Measurements from ENCODE around the gene MAP3K2.

DNA sequence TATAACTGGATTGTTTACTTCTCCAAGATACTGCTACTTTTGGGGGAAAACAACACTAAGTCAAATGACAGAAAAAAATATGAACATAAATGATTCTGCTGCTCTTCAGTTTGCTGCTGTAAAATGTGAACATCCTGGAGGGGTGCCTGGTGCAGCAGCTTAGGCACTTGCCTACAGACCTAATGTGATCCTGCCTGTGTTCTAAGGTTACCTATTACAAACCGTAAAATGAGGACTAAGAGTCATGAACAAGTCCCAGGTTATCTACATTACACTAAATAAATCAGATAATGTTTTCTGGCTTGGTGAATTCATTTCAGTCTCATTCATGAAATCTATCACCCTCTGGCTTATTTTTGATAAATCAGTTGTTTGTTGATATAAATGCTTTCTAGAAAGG is 55.4 kb downstream of the MAP3K2 start:
- TF ChIP-seq, protein P1, sequence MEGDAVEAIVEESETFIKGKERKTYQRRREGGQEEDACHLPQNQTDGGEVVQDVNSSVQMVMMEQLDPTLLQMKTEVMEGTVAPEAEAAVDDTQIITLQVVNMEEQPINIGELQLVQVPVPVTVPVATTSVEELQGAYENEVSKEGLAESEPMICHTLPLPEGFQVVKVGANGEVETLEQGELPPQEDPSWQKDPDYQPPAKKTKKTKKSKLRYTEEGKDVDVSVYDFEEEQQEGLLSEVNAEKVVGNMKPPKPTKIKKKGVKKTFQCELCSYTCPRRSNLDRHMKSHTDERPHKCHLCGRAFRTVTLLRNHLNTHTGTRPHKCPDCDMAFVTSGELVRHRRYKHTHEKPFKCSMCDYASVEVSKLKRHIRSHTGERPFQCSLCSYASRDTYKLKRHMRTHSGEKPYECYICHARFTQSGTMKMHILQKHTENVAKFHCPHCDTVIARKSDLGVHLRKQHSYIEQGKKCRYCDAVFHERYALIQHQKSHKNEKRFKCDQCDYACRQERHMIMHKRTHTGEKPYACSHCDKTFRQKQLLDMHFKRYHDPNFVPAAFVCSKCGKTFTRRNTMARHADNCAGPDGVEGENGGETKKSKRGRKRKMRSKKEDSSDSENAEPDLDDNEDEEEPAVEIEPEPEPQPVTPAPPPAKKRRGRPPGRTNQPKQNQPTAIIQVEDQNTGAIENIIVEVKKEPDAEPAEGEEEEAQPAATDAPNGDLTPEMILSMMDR (conservative IDR thresholded peaks at IDR 0.05; ENCODE audit: low read depth, low read length) = no peak
- TF ChIP-seq EZH2phosphoT487 (IDR thresholded peaks at IDR 0.05; ENCODE audit: borderline replicate concordance, low read length) (no peak), EZH2 (IDR thresholded peaks at IDR 0.05; ENCODE audit: low read length, unreplicated experiment) (no peak)

All from PC-3 (cell line).